Lower leg skin (tissue), 4 donors: Measurements from ENCODE around the gene C6orf118. TPM values are rescaled to one million over a fixed set of nuclear protein-coding genes. Genes with fewer than 3 reads are reported as not detected.

Experiments
- DNase-seq, 2 donors: peaks; one replicate each; pipeline ENCODE4 v3.0.0-alpha.2; 2019; ENCODE audit warnings: low spot score in 2 of 2
- H3K4me3 ChIP-seq: fragments of 200-600 bp; sonication (generic); 2 replicates; pipeline ENCODE4 v1.5.1; 2017; ENCODE audit warnings: mild to moderate bottlenecking, low read depth; ENCODE audit not compliant: poor library complexity, severe bottlenecking
- POLR2A ChIP-seq, 2 donors: fragments of 450-650 bp; IDR thresholded peaks; one replicate each; pipeline ENCODE4 v1.6.1; 2016 to 2017; ENCODE audit warnings: antibody characterized with exemption in 2 of 2, mild to moderate bottlenecking in 1 of 2, moderate library complexity in 1 of 2
- whole genome bisulfite sequencing, 2 donors: methylation state at CpG; one replicate each; pipeline ENCODE4 v1.1.5; 2018; 5-methylcytosine and 5-hydroxymethylcytosine counted together
- intact Hi-C: fragments of 100-400 bp; cut with DNase I; formaldehyde crosslinking; loops from one replicate; pipeline ENCODE4 v1.15.0; 2023; ENCODE audit warnings: low total_unique reads
- total RNA-seq, 4 donors: library from RNA; depleted of rRNA; stranded (reverse); fragments of >200 nt; gene quantifications; one replicate each; pipeline ENCODE4 v1.1.0, GENCODE V29; 2016
- TF ChIP-seq, protein P1 (sequence below), 3 donors: fragments of 450-650 bp; IDR thresholded peaks; one replicate each; pipeline ENCODE4 v1.5.1; 2016; ENCODE audit warnings: antibody characterized with exemption in 3 of 3, mild to moderate bottlenecking in 3 of 3, moderate library complexity in 2 of 3

The C6orf118 gene
- total RNA-seq, 4 donors from 2014 or later: not detected

- DNase-seq: no peak
- intact Hi-C loops: no loop called here
Observed at GRCh38 chr6:165266621-165267020, 42.8 kb downstream of the C6orf118 start.

GRCh38 chr6:165266191-165266590 lies 43.2 kb downstream of the C6orf118 start:
- TF ChIP-seq, protein P1, sequence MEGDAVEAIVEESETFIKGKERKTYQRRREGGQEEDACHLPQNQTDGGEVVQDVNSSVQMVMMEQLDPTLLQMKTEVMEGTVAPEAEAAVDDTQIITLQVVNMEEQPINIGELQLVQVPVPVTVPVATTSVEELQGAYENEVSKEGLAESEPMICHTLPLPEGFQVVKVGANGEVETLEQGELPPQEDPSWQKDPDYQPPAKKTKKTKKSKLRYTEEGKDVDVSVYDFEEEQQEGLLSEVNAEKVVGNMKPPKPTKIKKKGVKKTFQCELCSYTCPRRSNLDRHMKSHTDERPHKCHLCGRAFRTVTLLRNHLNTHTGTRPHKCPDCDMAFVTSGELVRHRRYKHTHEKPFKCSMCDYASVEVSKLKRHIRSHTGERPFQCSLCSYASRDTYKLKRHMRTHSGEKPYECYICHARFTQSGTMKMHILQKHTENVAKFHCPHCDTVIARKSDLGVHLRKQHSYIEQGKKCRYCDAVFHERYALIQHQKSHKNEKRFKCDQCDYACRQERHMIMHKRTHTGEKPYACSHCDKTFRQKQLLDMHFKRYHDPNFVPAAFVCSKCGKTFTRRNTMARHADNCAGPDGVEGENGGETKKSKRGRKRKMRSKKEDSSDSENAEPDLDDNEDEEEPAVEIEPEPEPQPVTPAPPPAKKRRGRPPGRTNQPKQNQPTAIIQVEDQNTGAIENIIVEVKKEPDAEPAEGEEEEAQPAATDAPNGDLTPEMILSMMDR (IDR thresholded peaks at IDR 0.05): no peak
- TF ChIP-seq POLR2A (IDR thresholded peaks at IDR 0.05): no peak
- 74 to 77% methylated on average over 5 of the region's 5 CpGs for WGBS, 2 donors
- no peak for DNase-seq
- intact Hi-C loops: no loop called here
- no peak overlapping the region for H3K4me3 ChIP-seq

More at GRCh38 chr6:165266621-165267020, 42.8 kb downstream of the C6orf118 start:
- no peak overlapping the region for H3K4me3 ChIP-seq
- no peak for TF ChIP-seq POLR2A (IDR thresholded peaks at IDR 0.05)
- TF ChIP-seq, protein P1 (IDR thresholded peaks at IDR 0.05): no peak
- WGBS, 2 donors: 78 to 89% methylated on average over 1 of the region's 1 CpG

GRCh38 chr6:165260462-165260861 lies 48.9 kb downstream of the C6orf118 start:
- DNase-seq: no peak
- no peak overlapping the region for H3K4me3 ChIP-seq
- TF ChIP-seq, protein P1 (IDR thresholded peaks at IDR 0.05): no peak
- no peak for TF ChIP-seq POLR2A (IDR thresholded peaks at IDR 0.05)
- 41 to 45% methylated on average over 2 of the region's 2 CpGs for WGBS, 2 donors
- intact Hi-C loops: no loop called here

- DNase-seq: no peak
- intact Hi-C loops: no loop called here
- 79 to 83% methylated on average over 3 of the region's 3 CpGs for WGBS, 2 donors
- TF ChIP-seq POLR2A (IDR thresholded peaks at IDR 0.05): no peak
- TF ChIP-seq, protein P1 (IDR thresholded peaks at IDR 0.05): no peak
- no peak overlapping the region for H3K4me3 ChIP-seq
Observed at GRCh38 chr6:165249808-165250207, 59.6 kb downstream of the C6orf118 start.

- no peak overlapping the region for H3K4me3 ChIP-seq
- TF ChIP-seq, protein P1 (IDR thresholded peaks at IDR 0.05): no peak
- TF ChIP-seq POLR2A (IDR thresholded peaks at IDR 0.05): no peak
- no peak for DNase-seq
- WGBS, 2 donors: 51 to 54% methylated on average over 2 of the region's 2 CpGs
- intact Hi-C loops: no loop called here
Observed at GRCh38 chr6:165245701-165246100, 63.7 kb downstream of the C6orf118 start.

GRCh38 chr6:165245287-165245686 lies 64.1 kb downstream of the C6orf118 start:
- H3K4me3 ChIP-seq: no peak overlapping the region
- intact Hi-C loops: no loop called here
- no peak for DNase-seq
- WGBS, 2 donors: 38 to 52% methylated on average over 4 of the region's 4 CpGs
- no peak for TF ChIP-seq POLR2A (IDR thresholded peaks at IDR 0.05)
- TF ChIP-seq, protein P1 (IDR thresholded peaks at IDR 0.05): no peak
